ENCODE measurements around the gene TFEB. TPM values are rescaled to one million over a fixed set of nuclear protein-coding genes. Genes with fewer than 3 reads are reported as not detected.

Gene TFEB
- total RNA-seq, result 10 to 100 TPM; 15.7 to 20.6 (median 18.4) TPM

DNA sequence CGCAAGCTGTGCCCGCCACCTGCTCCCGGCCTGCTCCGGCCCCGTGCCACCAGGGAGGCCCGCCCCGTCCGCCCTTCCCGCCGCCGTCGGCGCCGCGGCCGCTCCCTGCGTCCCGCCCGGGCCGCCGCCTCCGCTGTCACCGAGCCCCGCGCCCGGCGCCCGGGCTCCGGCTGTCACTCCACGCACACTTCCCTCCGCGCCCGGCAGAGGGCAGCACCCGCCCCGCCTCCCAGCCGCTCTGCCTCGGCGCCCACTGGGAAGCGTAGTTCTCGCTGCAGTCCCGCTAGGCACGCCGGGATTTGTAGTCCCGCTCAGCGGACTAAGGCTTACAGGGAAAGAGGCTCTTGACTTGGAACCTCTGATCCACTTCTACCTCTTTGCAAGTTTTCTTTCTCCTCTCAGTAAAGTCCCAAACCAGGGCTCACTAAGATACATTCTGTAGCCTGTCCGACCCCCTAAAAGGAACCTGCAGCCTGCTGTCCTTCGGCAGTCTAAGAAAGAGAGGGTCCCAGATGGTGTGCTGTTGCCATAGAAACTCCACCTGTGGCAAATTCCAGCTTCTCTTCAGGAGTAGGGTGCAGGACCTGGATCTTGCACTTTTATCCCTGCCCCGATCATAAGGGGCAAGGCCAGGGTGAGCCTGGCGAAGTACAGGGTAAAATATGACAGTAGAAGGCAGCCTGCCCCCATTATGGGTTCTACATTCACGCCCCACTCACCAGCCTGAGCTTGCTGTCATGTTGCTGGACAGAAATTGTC lies at the start of gene TFEB:
TSS of gene TFEB (minus strand) at position 182 of the 759 bp plus-strand sequence. CDS start 44,395 bp downstream, outside the sequence.
- intact Hi-C loops (cut with DNase I; ENCODE audit: low total_unique reads), result no loop called here
- Histone ChIP-seq H3K4me1 (peaks cover 0 to 14% of the 10 kb centered on the region in 2 donors), H3K36me3 (no peaks in the 10 kb centered on the region), H3K27ac (peak within 1 kb of the TSS; percentile 94 to 99), H3K9me3 (no peaks in the 10 kb centered on the region), H3K4me3 (peak within 1 kb of the TSS; percentile 76 to 98 (median 91)), H3K27me3 (no peaks in the 10 kb centered on the region)
- TF ChIP-seq POLR2AphosphoS5 (IDR thresholded peaks at IDR 0.05), result peak in 2 of 3 donors; percentile 54 to 70
- no peak for TF ChIP-seq POLR2A (IDR thresholded peaks at IDR 0.05)
- TF ChIP-seq, protein P1, sequence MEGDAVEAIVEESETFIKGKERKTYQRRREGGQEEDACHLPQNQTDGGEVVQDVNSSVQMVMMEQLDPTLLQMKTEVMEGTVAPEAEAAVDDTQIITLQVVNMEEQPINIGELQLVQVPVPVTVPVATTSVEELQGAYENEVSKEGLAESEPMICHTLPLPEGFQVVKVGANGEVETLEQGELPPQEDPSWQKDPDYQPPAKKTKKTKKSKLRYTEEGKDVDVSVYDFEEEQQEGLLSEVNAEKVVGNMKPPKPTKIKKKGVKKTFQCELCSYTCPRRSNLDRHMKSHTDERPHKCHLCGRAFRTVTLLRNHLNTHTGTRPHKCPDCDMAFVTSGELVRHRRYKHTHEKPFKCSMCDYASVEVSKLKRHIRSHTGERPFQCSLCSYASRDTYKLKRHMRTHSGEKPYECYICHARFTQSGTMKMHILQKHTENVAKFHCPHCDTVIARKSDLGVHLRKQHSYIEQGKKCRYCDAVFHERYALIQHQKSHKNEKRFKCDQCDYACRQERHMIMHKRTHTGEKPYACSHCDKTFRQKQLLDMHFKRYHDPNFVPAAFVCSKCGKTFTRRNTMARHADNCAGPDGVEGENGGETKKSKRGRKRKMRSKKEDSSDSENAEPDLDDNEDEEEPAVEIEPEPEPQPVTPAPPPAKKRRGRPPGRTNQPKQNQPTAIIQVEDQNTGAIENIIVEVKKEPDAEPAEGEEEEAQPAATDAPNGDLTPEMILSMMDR (IDR thresholded peaks at IDR 0.05), result peak; percentile 82 to 93 (median 91)
- DNase-seq (ENCODE audit: low spot score in 2 of 2), result peak; percentile 92 to 94

DNA sequence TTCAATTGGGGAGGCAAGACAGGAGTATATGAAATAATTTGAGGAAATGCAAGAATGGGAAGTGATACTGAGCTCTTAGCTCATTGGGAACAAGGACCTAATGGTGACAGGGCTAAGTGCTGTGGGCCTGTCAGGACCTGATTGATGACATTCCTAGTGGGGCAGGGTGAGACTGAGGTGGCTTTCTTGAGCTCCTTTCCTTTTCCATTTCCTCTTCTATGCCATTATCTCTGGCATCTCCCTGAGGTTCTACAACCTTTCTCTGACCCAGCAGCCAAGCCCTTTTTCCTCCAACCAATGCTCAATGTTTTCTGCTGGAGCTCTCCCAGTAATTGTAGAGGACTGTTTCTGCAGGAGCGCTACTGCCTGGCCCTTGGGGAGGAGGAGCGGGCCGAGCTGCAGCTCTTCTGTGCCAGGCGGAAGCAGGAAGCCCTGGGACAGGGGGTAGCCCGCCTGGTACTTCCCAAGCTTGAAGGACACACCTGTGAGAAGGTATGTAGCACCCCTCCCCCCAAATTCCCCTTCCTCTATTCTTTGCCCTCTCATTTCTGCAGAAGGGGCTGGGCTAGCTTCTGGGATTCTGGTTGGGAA lies 49.3 kb upstream of the TFEB start:
- DNase-seq (ENCODE audit: low spot score in 2 of 2), result no peak
- Histone ChIP-seq H3K4me1 (peaks cover 5 to 21% of the 10 kb centered on the region in 2 donors), H3K36me3 (no peaks in the 10 kb centered on the region), H3K9me3 (no peaks in the 10 kb centered on the region), H3K27me3 (no peaks in the 10 kb centered on the region), H3K4me3 (no peak overlapping the region), H3K27ac (peak overlapping the region in 1 of 2 donors; percentile 54)
- intact Hi-C loops (cut with DNase I; ENCODE audit: low total_unique reads), result loop anchor here (5.0 to 10.0 kb wide), 2 partner anchors 150 to 263 kb away; no protein-coding TSS in a partner anchor
- TF ChIP-seq POLR2A (IDR thresholded peaks at IDR 0.05) (no peak), POLR2AphosphoS5 (IDR thresholded peaks at IDR 0.05) (no peak)
- TF ChIP-seq, protein P1 (IDR thresholded peaks at IDR 0.05), result no peak

DNA sequence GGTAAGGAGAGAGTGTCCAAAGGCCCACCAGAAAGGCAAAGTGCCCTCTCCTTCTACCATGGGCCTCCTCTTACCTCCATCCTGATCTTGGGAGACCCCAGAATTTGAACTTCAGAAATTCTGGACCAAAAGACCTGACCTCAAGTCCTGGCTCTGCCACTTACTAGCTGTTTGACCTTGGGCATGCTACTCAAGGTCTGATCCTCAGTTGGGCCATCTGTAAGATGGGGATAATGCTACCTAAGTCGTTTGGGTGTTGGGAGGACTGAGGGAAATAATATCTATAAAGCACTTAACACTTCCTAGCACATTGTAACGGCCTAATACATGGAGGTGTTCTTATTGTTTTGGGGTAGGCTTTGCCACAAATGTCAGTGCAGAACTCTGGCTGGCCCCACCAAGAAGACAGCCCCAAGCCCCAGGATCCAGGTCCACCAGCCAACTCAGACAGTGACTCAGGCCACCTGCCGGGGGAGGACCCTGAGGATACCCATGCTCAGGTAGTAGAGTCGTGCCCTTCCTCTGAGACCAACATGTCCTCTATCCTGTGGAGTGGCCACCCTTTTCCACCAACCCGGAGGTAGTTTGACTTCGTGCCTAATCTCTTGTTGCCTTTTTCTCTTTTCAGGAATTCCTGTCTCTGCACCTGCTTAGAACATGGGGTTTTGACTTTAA lies 47.8 kb upstream of the TFEB start:
- H3K4me1 ChIP-seq, result peaks cover 5 to 10% of the 10 kb centered on the region in 2 donors
- no peak overlapping the region for H3K4me3 ChIP-seq
- no peaks in the 10 kb centered on the region for H3K9me3 ChIP-seq
- H3K27me3 ChIP-seq, result no peaks in the 10 kb centered on the region
- TF ChIP-seq POLR2AphosphoS5 (IDR thresholded peaks at IDR 0.05) (no peak), POLR2A (IDR thresholded peaks at IDR 0.05) (no peak)
- TF ChIP-seq, protein P1 (IDR thresholded peaks at IDR 0.05), result no peak
- H3K36me3 ChIP-seq, result no peaks in the 10 kb centered on the region
- intact Hi-C loops (cut with DNase I; ENCODE audit: low total_unique reads), result loop anchor here (5.0 to 10.0 kb wide), 2 partner anchors 152 to 264 kb away; no protein-coding TSS in a partner anchor
- no peak for DNase-seq (ENCODE audit: low spot score in 2 of 2)
- peak overlapping the region in 1 of 2 donors; percentile 54 for H3K27ac ChIP-seq

DNA sequence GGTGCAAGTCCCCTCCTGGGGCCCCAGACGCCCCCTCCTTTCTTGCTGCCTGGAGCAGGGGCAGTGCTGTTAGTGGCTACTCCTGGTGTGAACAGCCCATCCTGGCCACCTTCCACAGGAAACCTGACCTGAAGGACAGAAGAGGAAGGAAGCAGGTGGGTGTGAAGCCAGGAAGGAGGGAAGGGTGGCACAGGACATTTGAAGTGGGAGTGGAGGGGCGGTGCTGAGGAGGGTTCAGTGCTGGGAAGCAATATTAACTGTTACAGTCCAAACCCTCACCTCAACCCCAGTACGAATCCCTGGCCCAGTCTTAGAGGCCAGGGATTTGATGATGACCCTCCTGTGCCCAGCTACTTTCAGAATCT lies 45.9 kb upstream of the TFEB start:
- H3K9me3 ChIP-seq, result no peaks in the 10 kb centered on the region
- H3K27ac ChIP-seq, result peak overlapping the region; percentile 71 to 82
- intact Hi-C loops (cut with DNase I; ENCODE audit: low total_unique reads), result loop anchor here (2.0 to 10.0 kb wide), 3 partner anchors 77 to 266 kb away; no protein-coding TSS in a partner anchor
- peak overlapping the region; percentile 77 to 81 (median 77) for H3K4me3 ChIP-seq
- no peak for DNase-seq (ENCODE audit: low spot score in 2 of 2)
- H3K27me3 ChIP-seq, result no peaks in the 10 kb centered on the region
- H3K36me3 ChIP-seq, result no peaks in the 10 kb centered on the region
- no peak for TF ChIP-seq POLR2AphosphoS5 (IDR thresholded peaks at IDR 0.05)
- TF ChIP-seq, protein P1 (IDR thresholded peaks at IDR 0.05), result no peak
- no peak for TF ChIP-seq POLR2A (IDR thresholded peaks at IDR 0.05)
- peaks cover 5 to 10% of the 10 kb centered on the region in 2 donors for H3K4me1 ChIP-seq
